NCI-H1092 treated with DMSO at 0.1 percent for 48 hours (cell line): Measurements from ENCODE around the gene MAGEA4.
"Not testable (repeated sequence)": the region's sequence is repeated elsewhere in the genome, so short reads cannot be mapped to it uniquely, and the experiment has no call there.

ENCODE experiments used
- DNase-seq: peaks from one replicate; lab custom pipeline; 2025; lab: John Stamatoyannopoulos, UW

The MAGEA4 gene, protein sequence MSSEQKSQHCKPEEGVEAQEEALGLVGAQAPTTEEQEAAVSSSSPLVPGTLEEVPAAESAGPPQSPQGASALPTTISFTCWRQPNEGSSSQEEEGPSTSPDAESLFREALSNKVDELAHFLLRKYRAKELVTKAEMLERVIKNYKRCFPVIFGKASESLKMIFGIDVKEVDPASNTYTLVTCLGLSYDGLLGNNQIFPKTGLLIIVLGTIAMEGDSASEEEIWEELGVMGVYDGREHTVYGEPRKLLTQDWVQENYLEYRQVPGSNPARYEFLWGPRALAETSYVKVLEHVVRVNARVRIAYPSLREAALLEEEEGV

DNA sequence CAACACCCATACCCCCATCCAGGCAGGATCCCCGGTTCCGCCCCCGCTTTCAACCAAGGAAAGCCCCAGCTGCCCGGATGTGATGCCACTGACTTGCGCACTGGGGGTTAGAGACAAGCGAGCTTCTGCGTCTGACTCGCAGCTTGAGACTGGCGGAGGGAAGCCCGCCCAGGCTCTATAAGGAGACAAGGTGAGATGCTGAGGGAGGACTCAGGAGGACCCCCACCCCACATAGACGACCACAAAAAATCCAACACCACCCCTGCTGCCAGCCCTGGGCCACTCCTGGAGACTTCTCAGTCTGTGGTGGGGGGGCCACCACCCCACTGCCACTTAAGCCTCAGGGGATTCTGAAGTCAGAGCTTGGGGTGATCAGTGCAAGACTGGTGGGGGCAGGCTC is at the start of gene MAGEA4:
TSS of gene MAGEA4 (plus strand) at position 110 of the 400 bp plus-strand sequence. CDS start 10,776 bp downstream, outside the sequence.
- DNase-seq = no peak

DNA sequence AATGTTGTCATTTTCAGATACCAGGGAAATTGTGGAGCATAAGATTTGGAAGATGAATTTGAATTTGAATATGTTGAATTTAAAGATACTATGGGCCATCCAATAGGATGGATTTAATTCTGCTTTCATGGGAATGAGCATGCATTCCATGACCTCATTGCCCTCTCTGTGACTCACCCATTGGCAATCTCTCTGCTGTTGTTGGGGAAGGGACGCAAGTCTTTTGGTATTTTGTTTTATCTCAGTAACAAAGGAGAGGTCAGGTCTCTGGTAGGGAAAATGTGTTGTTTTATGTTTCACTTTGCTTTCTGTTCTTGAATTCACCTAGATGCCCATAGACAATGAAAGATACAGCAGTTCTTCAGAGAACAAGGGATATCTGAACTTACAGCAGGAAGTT is 42.1 kb upstream of the MAGEA4 start:
- DNase-seq = no peak

DNA sequence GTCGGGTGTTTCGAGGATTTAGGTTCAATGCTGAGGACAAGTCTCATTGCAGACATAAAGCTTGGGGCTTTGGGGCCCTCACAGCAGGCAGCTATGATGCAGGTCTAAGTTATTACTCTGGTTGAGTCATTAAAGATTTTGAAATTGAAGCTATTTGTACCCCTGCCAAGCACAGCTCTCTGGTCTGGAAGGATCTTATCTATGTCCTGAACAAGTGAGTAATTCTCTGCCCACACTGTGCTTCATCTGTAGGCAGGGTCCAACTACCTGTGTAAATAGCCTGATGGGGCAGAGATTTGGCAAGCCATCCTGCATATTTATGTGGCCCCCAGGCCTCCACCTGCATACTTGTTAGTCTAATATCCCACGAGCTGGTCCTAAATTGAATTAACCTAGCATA is 41.4 kb upstream of the MAGEA4 start:
- no peak for DNase-seq

DNA sequence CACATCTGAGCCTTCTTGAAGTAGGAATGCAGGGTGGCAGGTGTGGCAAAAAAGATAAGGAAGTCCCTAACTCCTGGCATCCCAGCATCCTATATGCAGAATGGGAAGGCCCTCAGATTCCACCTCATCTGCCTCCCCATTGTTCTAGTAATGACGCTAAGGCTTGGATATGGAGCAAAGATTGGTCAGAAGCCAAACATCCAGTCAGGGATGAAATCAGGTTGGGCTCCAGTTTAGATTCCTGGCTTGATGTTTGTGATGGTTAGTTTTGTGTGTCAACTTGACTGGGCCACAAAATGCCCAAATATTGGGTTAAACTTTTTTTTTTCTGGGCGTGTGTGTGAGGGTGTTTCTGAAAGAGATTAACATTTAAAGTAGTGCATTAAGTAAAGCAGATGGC is 39.6 kb upstream of the MAGEA4 start:
- DNase-seq = no peak

DNA sequence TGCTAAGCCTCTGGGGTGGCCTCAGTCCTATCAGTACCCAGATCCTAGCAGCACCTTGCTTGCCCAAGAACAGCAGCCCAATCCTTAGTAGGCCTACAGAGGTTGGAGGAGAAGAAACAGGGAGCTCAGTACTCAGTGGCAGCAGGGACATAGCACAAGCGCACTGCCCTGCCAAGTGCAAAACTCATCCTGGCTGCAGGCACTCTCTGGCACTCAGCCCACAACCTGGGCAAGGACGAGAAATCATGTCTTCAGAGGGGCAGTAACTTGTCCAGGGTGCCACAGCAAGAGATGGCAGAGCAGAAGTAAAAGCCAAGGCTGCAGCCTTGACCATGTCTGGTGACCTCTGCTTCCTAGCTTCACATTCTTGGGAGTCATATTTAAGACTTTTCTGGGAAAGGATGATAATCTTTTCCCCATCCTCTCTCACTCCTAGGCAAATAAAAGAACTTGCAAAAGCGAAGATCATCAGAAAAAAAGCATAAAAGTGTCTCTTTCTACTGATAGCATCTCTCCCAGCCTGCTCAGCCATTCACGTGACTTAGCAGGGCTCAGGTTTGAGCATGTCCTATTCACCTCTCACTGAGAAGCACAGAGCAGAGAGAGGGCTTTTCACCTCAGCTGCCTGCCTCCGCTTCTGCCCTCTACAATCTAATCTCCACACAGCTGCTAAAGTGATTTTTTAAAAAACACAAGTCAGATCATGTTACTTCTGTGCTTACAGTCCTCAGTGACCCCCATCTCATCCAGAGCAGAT is 37.2 kb upstream of the MAGEA4 start:
- no peak for DNase-seq

DNA sequence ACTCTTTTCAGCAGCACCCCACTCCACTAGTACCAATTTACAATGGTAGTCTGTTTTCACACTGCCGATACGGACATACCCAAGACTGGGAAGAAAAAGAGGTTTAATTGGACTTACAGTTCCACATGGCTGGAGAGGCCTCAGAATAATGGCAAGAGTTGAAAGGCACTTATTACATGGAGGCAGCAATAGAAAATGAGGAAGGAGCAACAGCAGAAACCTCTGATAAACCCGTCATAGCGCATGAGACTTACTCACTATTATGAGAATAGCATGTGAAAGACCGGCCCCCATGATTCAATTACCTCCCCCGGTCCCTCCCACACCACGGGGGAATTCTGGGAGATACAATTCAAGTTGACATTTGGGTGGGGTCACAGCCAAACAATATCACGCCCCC is 34.1 kb upstream of the MAGEA4 start:
- DNase-seq = no peak

DNA sequence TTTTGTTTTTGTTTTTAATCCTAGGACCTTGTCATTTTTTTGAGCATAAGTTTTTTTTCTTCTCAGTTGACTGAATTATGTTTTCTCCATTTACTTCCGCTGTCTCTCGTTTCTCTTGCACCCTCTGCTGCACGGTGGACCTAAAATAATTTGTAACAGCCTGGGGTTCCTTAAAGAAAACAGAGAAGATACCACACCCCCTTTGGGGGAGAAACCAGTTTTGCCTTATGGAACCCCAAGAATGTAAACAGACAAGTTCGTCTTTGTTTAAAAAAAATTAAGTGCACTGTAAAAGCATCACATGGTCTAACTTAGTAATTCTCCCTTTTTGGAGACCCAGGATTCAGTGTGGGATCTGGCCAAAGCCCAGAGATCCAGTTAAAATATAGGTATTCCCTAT is 32.8 kb upstream of the MAGEA4 start:
- DNase-seq = no peak

DNA sequence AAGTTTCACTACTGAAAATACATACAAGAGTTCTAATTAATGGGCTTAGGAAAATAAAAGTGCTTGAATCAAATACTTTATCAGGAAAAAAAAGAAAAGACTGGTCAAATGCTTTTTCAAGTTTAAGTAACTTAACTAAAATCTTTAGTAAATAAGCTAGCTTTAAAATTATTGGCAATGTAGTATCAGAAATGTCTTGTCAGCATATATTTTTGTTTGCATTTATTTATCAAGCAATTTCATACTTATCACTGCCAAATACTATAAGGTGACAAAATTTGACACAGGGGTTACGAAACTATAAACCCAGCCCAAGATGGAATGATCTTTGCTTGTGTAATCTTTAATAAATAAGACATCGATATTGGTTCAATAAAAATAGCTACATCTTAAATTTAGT is 31.8 kb upstream of the MAGEA4 start:
- DNase-seq = no peak

DNA sequence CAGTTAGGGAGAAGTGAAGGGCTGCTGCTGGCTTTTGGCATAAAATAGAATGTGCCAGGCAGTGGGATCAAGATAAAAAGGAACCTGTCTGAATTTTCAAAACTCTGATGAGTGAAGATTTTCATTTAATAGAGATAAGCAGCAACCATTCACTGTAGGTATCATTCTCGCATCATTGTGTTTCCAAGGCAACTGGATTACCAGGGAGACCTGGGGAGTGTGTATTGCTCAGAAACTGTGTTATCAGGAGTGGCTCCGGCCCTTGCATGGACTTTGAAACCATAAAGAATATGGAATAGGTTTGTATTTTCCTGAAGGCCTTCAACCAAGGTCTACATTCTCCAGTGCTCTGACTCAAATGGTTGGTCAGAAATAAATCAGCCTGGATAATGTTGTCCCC is 23.3 kb upstream of the MAGEA4 start:
- DNase-seq = no peak

DNA sequence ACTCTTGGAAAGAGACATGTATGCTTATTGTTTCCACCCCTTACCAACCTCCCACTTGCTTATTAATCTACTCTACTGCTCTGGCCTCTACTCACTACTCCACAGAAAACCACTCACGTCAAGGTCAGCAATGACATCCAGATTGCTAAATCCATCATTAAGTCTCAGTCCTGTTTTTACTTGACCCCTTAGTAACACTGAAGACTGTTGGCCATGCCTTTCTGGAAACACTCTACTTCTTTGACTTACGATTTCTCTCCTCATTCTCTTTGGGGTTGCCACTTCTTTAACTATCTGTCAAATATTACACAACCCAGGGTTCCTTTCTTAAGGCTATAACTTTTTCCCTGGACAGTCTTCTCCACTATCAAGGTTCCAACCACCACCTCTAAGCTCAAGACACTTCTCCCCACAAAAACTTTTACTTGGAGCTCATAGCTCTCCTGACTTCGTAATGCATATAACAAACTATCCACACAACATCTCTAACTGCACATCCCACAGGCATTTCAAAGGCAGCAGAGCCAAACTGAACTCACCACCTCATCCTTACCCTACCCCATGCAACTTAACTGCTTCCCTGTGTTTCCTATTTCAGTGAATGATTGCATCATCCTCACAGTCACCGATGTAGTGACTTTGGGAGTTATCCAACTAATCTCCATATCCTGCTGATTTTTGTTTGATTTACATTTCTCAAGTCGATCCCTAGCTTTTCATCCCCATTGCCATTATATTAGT is 15.8 kb upstream of the MAGEA4 start:
- no peak for DNase-seq

DNA sequence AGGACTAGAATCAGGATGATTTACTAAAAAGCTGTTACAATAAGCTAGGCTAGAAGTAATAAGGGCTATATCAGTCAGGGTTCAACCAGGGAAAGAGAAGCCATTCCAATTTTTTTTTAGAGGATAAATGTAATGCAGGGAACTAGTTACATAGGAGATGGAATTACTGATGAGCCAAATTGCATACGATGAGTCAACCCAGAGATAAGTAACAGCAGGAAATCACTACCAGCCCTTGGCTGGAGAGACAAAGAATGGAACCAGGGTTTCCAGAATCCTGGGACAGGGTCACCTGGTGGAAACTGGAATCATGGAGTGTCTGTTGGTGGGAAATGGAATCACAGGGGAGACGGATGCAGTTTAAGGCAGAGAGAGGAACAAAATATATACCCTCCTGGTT is 13.1 kb upstream of the MAGEA4 start:
- no peak for DNase-seq

DNA sequence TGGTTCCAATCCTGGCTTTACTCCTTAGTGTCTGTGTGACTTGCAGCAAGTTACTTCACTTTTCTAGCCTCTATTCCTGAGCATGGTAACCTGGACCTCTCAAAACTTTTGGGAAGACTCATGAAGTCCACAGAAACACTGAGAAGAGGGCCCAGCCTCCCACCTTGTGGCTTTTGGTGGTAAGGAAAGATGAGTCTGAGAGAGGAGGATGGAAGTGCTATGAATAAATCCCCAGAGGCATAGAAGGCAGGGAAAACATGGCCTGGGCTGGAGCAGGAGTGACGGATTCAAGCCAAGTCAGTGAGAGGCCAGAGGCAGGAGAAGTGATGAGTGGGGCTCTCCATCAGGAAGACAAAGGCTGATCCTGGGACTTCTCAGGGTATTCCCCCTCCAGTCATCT is 10.9 kb upstream of the MAGEA4 start:
- DNase-seq = no peak

DNA sequence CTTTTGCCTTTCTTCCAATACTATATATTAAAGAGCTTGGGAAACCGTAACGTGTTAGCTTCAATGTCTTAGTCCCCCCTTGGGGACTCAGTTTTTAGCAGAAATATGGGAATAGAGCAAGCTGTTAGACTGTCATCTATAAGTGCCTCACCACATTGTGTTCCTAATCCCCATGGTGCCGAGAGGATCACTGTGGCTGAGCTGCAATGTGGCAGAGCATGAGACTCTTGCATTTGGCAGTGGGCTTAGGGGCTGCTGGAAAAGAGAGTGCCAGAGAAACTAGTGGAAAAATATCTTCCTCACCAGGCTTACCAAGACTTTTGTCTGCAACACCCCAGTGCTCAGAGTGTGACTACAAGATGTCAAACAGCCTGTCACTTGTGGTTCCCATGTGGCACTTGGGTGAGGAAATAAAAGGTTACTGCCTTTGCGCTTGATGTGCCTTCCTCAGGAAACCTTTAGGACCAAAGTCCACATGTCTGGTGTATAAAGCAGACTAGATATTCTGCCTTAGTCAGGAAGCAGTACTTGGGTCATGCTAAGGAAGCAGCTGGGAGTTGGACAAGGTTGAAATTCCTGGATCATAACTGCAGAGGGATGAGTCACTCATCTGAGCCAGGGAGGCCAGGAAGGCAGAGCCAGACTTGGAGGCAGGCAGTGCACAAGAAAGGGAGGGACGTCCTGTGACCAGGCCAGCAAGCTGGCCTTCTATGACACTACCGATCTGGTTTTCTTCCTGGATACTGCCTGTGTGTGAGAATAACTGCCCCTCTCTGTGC is 9.7 kb upstream of the MAGEA4 start:
- no peak for DNase-seq

DNA sequence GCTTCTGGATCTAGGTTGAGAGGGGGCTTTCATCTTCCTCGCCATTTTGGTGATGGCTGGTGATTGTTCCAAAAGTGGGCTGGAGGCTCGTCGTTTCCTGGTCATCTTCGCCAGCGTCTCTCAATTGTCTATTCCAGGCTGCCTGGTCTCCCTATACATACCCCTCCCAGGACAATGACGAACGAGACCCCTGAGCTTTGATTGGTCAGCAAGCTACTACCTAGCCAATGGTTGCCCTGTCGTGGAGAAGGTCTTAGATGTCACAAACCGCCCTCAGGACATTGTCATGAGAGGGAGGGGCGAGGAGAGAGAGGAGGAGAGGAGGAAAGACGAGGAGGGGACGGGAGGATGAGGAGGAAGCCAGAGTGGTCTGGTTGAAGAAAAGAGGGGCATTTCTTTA is 7.7 kb upstream of the MAGEA4 start:
- DNase-seq = no peak

DNA sequence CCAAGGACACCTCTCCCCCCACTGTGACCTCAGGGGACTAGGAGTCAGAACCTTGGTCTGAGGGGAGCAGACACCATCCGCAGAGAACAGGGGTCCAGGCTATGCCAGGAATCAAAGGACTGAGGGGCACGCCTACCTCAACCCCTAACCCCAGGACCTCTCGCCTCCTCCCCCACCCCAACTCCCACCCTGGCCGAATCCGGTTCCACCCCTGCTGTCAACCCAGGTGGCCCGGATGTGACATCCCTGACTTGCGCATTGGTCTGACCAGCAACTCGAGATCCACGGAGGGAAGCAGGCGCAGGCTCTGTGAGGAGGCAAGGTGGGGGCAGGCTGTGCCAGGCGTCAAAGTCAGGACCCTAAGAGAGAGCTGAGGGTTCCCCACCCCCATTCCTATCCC is 468 bp upstream of the MAGEA4 start:
- no peak for DNase-seq

DNA sequence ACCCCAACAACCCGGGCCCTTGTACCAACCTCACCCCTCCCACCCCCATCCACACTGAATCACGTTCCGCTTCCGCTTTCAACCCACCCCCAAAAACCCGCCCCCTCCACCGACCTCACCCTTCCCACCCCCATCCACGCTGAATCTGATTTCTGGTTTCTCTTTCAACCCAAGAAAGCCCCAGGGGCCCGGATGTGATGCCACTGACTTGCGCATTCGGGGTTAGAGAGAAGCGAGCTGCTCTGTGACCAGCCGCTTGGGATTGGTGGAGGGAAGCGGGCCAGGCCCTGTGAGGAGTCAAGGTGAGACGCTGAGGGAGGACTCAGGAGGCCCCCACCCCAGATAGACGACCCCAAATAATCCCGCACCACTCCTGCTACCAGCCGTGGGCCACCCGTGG is 6.0 kb downstream of the MAGEA4 start:
- not testable (repeated sequence) for DNase-seq

DNA sequence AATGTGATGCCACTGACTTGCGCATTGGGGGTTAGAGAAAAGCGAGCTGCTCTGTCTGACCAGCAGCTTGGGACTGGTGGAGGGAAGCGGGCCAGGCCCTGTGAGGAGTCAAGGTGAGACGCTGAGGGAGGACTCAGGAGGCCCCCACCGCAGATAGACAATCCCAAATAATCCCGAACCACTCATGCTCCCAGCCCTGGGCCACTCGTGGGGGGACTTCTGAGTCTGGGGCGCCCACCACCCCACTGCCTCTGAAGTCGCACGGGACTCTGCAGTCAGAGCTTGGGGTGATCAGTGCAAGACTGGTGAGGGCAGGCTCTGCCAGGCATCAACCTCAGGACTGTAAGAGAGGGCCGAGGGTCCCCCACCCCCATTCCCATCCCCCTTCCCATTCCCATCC is 6.9 kb downstream of the MAGEA4 start:
- DNase-seq = no peak

DNA sequence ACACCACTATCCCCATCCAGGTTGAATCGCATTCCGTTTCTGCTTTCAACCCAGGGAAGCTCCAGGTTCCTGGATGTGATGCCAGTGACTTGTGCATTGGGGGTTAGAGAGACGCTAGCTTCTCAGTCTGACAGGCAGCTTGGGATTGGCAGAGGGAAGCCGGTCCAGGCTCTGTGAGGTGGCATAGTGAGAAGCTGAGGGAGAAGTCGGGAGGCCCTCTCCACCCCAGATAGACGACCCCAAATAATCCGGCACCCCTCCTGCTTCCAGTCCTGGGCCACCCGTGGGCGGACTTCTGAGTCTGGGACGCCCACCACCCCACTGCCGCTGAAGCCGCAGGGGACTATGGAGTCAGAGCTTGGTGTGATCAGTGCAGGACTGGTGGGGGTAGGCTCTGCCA is 7.4 kb downstream of the MAGEA4 start:
- DNase-seq = no peak

DNA sequence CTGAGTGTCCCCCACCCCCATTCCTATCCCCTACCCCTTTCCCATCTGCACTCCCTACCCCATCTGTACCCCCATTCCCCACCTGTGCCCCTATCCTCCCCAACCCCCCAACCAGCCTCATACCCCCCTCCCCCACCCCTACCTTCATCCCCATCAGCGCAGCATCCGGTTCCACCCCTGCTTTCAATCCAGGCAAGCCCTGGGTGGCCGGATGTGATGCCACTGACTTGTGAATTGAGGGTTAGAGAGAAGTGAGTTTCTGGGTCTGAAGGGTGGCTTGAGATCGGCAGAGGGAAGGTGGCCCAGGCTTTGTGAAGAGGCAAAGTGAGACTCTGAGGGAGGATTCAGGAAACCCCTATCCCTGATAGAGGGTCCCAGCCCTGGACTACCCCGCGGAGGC is 7.8 kb downstream of the MAGEA4 start:
- DNase-seq = no peak

DNA sequence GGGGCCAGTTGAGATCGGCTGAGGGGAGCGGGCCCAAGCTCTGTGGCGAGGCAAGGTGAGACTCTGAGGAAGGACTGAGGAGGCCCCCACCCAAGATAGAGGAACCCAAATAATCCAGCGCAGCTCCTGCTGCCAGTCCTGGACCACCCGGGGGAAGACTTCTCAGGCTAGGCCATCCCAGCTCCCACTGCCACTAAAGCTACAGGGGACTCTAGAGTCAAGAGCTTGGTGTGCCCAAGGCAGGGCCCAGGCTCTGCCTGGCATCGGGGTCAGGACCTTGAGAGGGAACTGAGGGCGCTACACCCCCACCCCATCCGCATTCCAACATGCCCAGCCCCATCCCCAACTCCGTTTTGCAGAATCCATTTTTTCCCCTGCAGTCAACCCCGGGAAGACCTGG is 8.6 kb downstream of the MAGEA4 start:
- no peak for DNase-seq

DNA sequence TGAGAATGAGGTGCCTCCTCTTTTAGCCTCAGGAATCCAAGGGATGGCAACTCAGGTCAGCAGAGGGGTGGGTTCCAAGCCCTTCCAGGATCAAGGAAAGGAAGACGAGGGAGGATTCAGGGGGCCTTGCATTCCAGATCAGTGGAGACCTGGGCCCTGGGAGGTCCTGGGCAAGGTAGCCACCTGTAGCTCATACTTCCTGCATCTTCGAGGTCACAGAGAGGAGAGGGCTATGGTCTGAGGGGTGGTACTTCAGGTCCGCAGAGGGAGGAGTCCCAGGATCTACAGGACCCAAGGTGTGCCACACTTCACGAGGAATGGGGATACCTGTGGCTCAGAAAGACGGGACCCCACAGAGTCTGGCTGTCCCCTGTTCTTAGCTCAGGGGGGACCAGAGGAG is 9.2 kb downstream of the MAGEA4 start:
- no peak for DNase-seq

DNA sequence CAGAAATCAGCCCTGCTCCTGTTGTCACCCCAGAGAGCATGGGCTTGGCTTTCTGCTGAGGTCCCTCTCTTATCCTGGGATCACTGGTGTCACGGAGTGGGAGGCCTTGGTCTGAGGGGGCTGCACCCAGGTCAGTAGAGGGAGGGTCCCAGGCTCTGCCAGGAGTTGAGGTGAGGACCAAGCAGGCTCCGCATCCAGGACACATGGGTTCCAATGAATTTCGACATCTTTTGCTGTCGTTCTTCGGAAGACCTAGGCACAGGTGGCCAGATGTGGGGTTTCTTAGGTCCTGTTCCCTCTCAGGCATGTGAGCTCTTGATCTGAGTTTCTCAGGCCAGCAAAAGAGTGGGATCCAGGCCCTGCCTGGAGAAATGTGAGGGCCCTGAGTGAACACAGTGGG is 10.0 kb downstream of the MAGEA4 start:
- no peak for DNase-seq
